Measurements from ENCODE around the gene ARSB.

- no peak for TF ChIP-seq RBFOX2 (IDR thresholded peaks at IDR 0.05; ENCODE audit: low read depth, low read length)
- TF ChIP-seq POLR2A (conservative IDR thresholded peaks at IDR 0.05) = no peak
- TF ChIP-seq SRF (CRISPR knock-in tag; IDR thresholded peaks at IDR 0.05) = no peak
- no peak for TF ChIP-seq TGIF2 (CRISPR knock-in tag; IDR thresholded peaks at IDR 0.05)
- TF ChIP-seq NFIC (IDR thresholded peaks at IDR 0.05) = no peak
- no peak for TF ChIP-seq CTCF (IDR thresholded peaks at IDR 0.05 in 2 of 3, conservative IDR thresholded peaks at IDR 0.05 in 1 of 3; ENCODE audit: insufficient read depth in 2 of 3, low read depth in 1 of 3, low read length in 3 of 3)
- no peak for TF ChIP-seq SIN3A (IDR thresholded peaks at IDR 0.05; ENCODE audit: borderline replicate concordance in 2 of 2, control insufficient read depth in 1 of 2, low read depth in 2 of 2, low read length in 2 of 2)
- no peak for TF ChIP-seq SAFB (IDR thresholded peaks at IDR 0.05; ENCODE audit: borderline replicate concordance, low read depth, low read length)
- no peak for TF ChIP-seq SP1 (CRISPR knock-in tag; IDR thresholded peaks at IDR 0.05)
- no peak for TF ChIP-seq ELF2 (CRISPR knock-in tag; IDR thresholded peaks at IDR 0.05)
- TF ChIP-seq TEAD4 (IDR thresholded peaks at IDR 0.05; ENCODE audit: low read length) = no peak
- no peak for TF ChIP-seq TEAD4 (CRISPR knock-in tag; IDR thresholded peaks at IDR 0.05; ENCODE audit: borderline replicate concordance)
- TF ChIP-seq EGR1 (conservative IDR thresholded peaks at IDR 0.05) = no peak
- TF ChIP-seq DPF2 (IDR thresholded peaks at IDR 0.05) = no peak
These were observed 216.2 kb downstream of the ARSB start for GRCh38 chr5:78768781-78769380.

Measured in K562 (cell line).